ENCODE measurements around the gene GEMIN2. TPM values are rescaled to one million over a fixed set of nuclear protein-coding genes. Genes with fewer than 3 reads are reported as not detected.

The GEMIN2 gene
- polyA plus RNA-seq, 3 donors, result 6.1 to 11.8 (median 10.2) TPM

GRCh38 chr14:39085933-39086332 lies 28.2 kb upstream of the GEMIN2 start:
- Mint-ChIP-seq H3K4me1 (no peaks in the 10 kb centered on the region), H3K36me3 (peaks cover 68 to 86% of the 10 kb centered on the region in 2 donors), H3K27ac (no peak overlapping the region), H3K9me3 (no peaks in the 10 kb centered on the region), H3K27me3 (ENCODE audit: low read depth in 3 of 3) (no peaks in the 10 kb centered on the region), H3K4me3 (no peak overlapping the region)
- no peak overlapping the region for H3K9ac ChIP-seq (ENCODE audit: insufficient read depth, low read length, poor library complexity, severe bottlenecking)
- no peaks in the 10 kb centered on the region for H3K79me2 ChIP-seq (ENCODE audit: insufficient read depth, low read length)
- H3K27ac ChIP-seq (ENCODE audit: low read depth in 1 of 2, low read length in 2 of 2), result no peak overlapping the region
- H2AFZ ChIP-seq (ENCODE audit: insufficient read depth, low read depth, low read length, poor library complexity, severe bottlenecking), result no peak overlapping the region
- no peaks in the 10 kb centered on the region for H3K27me3 ChIP-seq (ENCODE audit: control insufficient read depth in 2 of 2, insufficient read depth in 2 of 2, low read length in 2 of 2)
- no peak overlapping the region for H3K4me2 ChIP-seq (replicated peaks; ENCODE audit: extremely low read depth, low read length, poor library complexity, severe bottlenecking)
- DNase-seq, result no peak
- intact Hi-C loops (cut with micrococcal nuclease), result no loop called here
- peaks cover 74 to 97% of the 10 kb centered on the region in 2 donors for H3K36me3 ChIP-seq (replicated peaks in 1 of 2; ENCODE audit: control insufficient read depth in 1 of 2, insufficient read depth in 2 of 2, low read length in 2 of 2)
- H4K20me1 ChIP-seq (ENCODE audit: insufficient read depth, low read length), result no peaks in the 10 kb centered on the region
- TF ChIP-seq CTCF (IDR thresholded peaks at IDR 0.05), result no peak
- no peak overlapping the region for H3K4me3 ChIP-seq (replicated peaks in 1 of 3; ENCODE audit: low read depth in 2 of 3, low read length in 3 of 3)
- WGBS (ENCODE audit: insufficient coverage), result no CpG with 5 or more reads among the region's 7 CpGs
- H3K9me3 ChIP-seq (replicated peaks in 1 of 2; ENCODE audit: control insufficient read depth in 1 of 2, insufficient read depth in 1 of 2, low read length in 2 of 2), result no peaks in the 10 kb centered on the region
- H3K4me1 ChIP-seq (ENCODE audit: control insufficient read depth in 1 of 2, insufficient read depth in 2 of 2, low read length in 2 of 2), result no peaks in the 10 kb centered on the region

- Histone ChIP-seq H3K36me3 (replicated peaks in 1 of 2; ENCODE audit: control insufficient read depth in 1 of 2, insufficient read depth in 2 of 2, low read length in 2 of 2) (peaks cover 81 to 98% of the 10 kb centered on the region in 2 donors), H4K20me1 (ENCODE audit: insufficient read depth, low read length) (no peaks in the 10 kb centered on the region), H3K4me3 (replicated peaks in 1 of 3; ENCODE audit: low read depth in 2 of 3, low read length in 3 of 3) (no peak overlapping the region), H3K9ac (ENCODE audit: insufficient read depth, low read length, poor library complexity, severe bottlenecking) (no peak overlapping the region), H2AFZ (ENCODE audit: insufficient read depth, low read depth, low read length, poor library complexity, severe bottlenecking) (no peak overlapping the region), H3K27me3 (ENCODE audit: control insufficient read depth in 2 of 2, insufficient read depth in 2 of 2, low read length in 2 of 2) (no peaks in the 10 kb centered on the region), H3K27ac (ENCODE audit: low read depth in 1 of 2, low read length in 2 of 2) (no peak overlapping the region), H3K4me1 (ENCODE audit: control insufficient read depth in 1 of 2, insufficient read depth in 2 of 2, low read length in 2 of 2) (no peaks in the 10 kb centered on the region), H3K79me2 (ENCODE audit: insufficient read depth, low read length) (no peaks in the 10 kb centered on the region), H3K9me3 (replicated peaks in 1 of 2; ENCODE audit: control insufficient read depth in 1 of 2, insufficient read depth in 1 of 2, low read length in 2 of 2) (no peaks in the 10 kb centered on the region), H3K4me2 (replicated peaks; ENCODE audit: extremely low read depth, low read length, poor library complexity, severe bottlenecking) (no peak overlapping the region)
- H3K27ac Mint-ChIP-seq, result no peak overlapping the region
- no peak for TF ChIP-seq CTCF (IDR thresholded peaks at IDR 0.05)
- no peaks in the 10 kb centered on the region for H3K9me3 Mint-ChIP-seq
- peaks cover 71 to 91% of the 10 kb centered on the region in 2 donors for H3K36me3 Mint-ChIP-seq
- no peaks in the 10 kb centered on the region for H3K27me3 Mint-ChIP-seq (ENCODE audit: low read depth in 3 of 3)
- no peak for DNase-seq
- H3K4me3 Mint-ChIP-seq, result no peak overlapping the region
- H3K4me1 Mint-ChIP-seq, result no peaks in the 10 kb centered on the region
- WGBS (ENCODE audit: insufficient coverage), result no CpG with 5 or more reads among the region's 2 CpGs
- intact Hi-C loops (cut with micrococcal nuclease), result no loop called here
These were observed 26.6 kb upstream of the GEMIN2 start for GRCh38 chr14:39087493-39087892.

All from CD14-positive monocyte (primary cell).